ENCODE results near the gene GRK3.

DNA sequence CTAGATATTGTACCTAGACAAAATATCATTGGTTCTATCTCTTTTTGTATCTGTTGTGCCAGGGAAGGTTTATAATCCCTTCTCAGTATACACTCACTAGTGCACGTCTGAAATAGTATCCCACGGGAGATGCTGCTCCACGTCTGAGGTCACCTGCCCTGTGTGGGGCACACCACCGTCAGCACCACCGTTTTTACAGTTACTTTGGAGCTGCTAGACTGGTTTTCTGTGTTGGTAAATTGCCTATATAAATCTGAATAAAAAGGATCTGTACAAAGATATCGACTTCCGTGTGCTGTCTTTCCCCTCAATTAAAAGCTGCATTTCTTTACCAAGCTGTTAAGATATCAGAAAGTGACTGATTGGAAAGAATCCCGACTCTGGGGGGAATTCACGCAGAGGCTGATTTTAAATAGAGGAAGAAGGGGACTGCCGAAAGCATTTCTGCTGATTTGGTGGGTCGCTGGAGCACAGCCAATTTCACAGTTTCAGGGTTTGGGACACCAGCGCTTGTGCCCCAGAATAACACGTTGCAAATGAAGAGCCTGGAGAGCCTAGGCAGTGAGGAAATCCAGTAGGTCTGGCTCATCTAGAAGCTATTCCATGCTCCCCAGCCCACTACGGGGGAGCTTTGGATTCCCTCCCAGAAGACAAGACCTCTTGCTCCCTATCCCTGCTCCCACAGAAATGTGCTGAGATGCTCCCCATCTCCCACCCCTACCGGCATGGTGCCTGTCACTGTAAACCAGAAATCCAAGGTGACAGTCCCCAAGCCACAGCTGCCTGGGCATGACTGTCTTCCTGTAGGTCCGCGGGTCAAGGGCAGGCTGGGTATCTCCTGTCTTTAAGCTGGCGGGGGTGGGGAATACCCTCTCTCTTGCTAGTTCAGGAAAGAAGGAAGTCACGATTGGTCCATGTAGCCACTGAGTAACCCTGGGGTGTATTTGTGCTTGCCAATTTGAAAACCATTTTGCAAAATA, 164.8 kb downstream of the GRK3 start:
- TF ChIP-seq, protein P1, sequence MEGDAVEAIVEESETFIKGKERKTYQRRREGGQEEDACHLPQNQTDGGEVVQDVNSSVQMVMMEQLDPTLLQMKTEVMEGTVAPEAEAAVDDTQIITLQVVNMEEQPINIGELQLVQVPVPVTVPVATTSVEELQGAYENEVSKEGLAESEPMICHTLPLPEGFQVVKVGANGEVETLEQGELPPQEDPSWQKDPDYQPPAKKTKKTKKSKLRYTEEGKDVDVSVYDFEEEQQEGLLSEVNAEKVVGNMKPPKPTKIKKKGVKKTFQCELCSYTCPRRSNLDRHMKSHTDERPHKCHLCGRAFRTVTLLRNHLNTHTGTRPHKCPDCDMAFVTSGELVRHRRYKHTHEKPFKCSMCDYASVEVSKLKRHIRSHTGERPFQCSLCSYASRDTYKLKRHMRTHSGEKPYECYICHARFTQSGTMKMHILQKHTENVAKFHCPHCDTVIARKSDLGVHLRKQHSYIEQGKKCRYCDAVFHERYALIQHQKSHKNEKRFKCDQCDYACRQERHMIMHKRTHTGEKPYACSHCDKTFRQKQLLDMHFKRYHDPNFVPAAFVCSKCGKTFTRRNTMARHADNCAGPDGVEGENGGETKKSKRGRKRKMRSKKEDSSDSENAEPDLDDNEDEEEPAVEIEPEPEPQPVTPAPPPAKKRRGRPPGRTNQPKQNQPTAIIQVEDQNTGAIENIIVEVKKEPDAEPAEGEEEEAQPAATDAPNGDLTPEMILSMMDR (IDR thresholded peaks at IDR 0.05): no peak
- TF ChIP-seq POLR2A (IDR thresholded peaks at IDR 0.05) (no peak), POLR2AphosphoS5 (IDR thresholded peaks at IDR 0.05) (no peak), EP300 (IDR thresholded peaks at IDR 0.05) (no peak)
